Measurements from ENCODE around the gene MGAT5B.

Gene MGAT5B

GRCh38 chr17:76923491-76923890 is 55.3 kb downstream of the MGAT5B start:
- Mint-ChIP-seq H3K4me3 (no peak overlapping the region), H3K27me3 (ENCODE audit: low read depth) (peaks cover 42% of the 10 kb centered on the region), H3K4me1 (no peaks in the 10 kb centered on the region), H3K36me3 (ENCODE audit: low read depth) (no peaks in the 10 kb centered on the region), H3K27ac (no peak overlapping the region), H3K9me3 (no peaks in the 10 kb centered on the region)
- no peak for TF ChIP-seq CTCF (IDR thresholded peaks at IDR 0.05; ENCODE audit: unreplicated experiment in 3 of 3)

DNA sequence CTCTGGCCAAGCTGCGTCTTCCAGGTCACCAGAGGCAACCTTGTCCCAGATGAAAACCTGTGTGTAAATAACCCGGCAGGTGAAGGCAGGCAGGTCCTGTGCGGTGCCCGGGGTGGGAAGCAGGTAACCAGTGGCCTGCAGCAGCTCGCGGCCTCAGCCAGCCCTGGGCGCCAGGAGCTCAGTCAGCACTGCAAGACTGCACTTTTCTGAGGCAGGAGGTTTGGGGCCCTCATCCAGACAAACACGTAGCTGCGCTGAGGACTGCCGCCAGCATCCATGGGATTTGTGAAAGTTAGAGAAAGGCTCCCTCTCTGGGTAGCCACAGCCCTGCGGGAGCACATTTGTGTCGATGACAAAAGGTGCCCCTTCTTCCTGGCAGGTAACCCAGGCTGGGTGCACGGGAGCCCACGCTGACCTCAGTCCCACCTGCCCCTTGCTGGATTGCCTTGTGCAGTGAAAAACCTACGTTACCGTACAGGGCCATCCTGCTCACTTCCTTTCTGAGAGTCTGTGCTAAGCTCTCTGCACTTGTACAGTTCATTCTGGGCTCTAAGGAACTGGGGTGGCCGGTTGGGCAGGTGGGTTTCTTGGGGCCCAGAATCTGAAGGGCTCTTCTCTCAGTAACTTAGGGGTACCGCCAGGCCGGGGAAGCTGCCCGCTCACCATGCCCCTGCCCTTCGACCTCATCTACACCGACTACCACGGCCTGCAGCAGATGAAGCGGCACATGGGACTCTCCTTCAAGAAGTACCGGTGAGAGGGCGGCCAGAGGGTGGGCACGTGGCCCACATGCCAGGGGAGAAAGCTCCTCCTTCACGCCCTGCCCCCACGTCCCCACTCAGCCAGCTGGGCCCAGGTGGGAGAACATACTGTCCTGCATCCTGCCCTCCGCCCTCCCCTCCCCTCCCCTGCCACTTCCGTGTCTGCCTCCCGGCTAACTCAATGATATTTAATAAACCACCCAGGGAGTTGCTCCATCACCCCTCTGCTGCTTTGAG is 56.4 kb downstream of the MGAT5B start:
- no peak for TF ChIP-seq CTCF (IDR thresholded peaks at IDR 0.05; ENCODE audit: unreplicated experiment in 3 of 3)
- no peak overlapping the region for H3K4me3 Mint-ChIP-seq
- no peaks in the 10 kb centered on the region for H3K9me3 Mint-ChIP-seq
- H3K36me3 Mint-ChIP-seq (ENCODE audit: low read depth), result no peaks in the 10 kb centered on the region
- H3K27me3 Mint-ChIP-seq (ENCODE audit: low read depth), result peaks cover 34% of the 10 kb centered on the region
- no peaks in the 10 kb centered on the region for H3K4me1 Mint-ChIP-seq
- H3K27ac Mint-ChIP-seq, result no peak overlapping the region

- no peak overlapping the region for H3K27ac Mint-ChIP-seq
- no peaks in the 10 kb centered on the region for H3K36me3 Mint-ChIP-seq (ENCODE audit: low read depth)
- no peaks in the 10 kb centered on the region for H3K4me1 Mint-ChIP-seq
- no peak for TF ChIP-seq CTCF (IDR thresholded peaks at IDR 0.05; ENCODE audit: unreplicated experiment in 3 of 3)
- H3K27me3 Mint-ChIP-seq (ENCODE audit: low read depth), result peaks cover 33% of the 10 kb centered on the region
- H3K4me3 Mint-ChIP-seq, result no peak overlapping the region
- H3K9me3 Mint-ChIP-seq, result no peaks in the 10 kb centered on the region
Observed at GRCh38 chr17:76925441-76925891, 57.3 kb downstream of the MGAT5B start.

- H3K4me1 Mint-ChIP-seq, result no peaks in the 10 kb centered on the region
- H3K27ac Mint-ChIP-seq, result no peak overlapping the region
- peaks cover 29% of the 10 kb centered on the region for H3K27me3 Mint-ChIP-seq (ENCODE audit: low read depth)
- H3K9me3 Mint-ChIP-seq, result no peaks in the 10 kb centered on the region
- H3K36me3 Mint-ChIP-seq (ENCODE audit: low read depth), result no peaks in the 10 kb centered on the region
- no peak overlapping the region for H3K4me3 Mint-ChIP-seq
- TF ChIP-seq CTCF (IDR thresholded peaks at IDR 0.05; ENCODE audit: unreplicated experiment in 3 of 3), result no peak
Observed at GRCh38 chr17:76926237-76926866, 58.1 kb downstream of the MGAT5B start.

GRCh38 chr17:76927577-76927976 is 59.4 kb downstream of the MGAT5B start:
- Mint-ChIP-seq H3K36me3 (ENCODE audit: low read depth) (no peaks in the 10 kb centered on the region), H3K27ac (no peak overlapping the region), H3K4me1 (no peaks in the 10 kb centered on the region), H3K9me3 (no peaks in the 10 kb centered on the region), H3K4me3 (no peak overlapping the region), H3K27me3 (ENCODE audit: low read depth) (peaks cover 20% of the 10 kb centered on the region)
- no peak for TF ChIP-seq CTCF (IDR thresholded peaks at IDR 0.05; ENCODE audit: unreplicated experiment in 3 of 3)

All from nephron (organoid).